NCI-H460 (cell line): ENCODE measurements around the gene MUC5AC. TPM values are rescaled to one million over a fixed set of nuclear protein-coding genes. Genes with fewer than 3 reads are reported as not detected.
"Not testable (repeated sequence)": the region's sequence is repeated elsewhere in the genome, so short reads cannot be mapped to it uniquely, and the experiment has no call there.

Experiments
- DNase-seq: peaks from one replicate; pipeline ENCODE4 v3.0.0-alpha.2; 2016; ENCODE audit warnings: low read depth; ENCODE audit errors: extremely low read depth
- polyA plus RNA-seq: library from polyadenylated mRNA; depleted of rRNA; stranded (reverse); fragments of >200 nt; gene quantifications from 2 replicates; pipeline ENCODE4 v1.2.3, GENCODE V29; 2014; cell fraction: nucleus; rRNA removed
- total RNA-seq: library from RNA; depleted of rRNA; stranded (reverse); fragments of >200 nt; shearing (Covaris generic); gene quantifications from 2 replicates; pipeline ENCODE4 v1.2.3, GENCODE V29; 2014; rRNA removed

Gene MUC5AC
- under 0.01 TPM in 1 of 2 replicates, not detected in the other for total RNA-seq
- not detected in 2 replicates for polyA plus RNA-seq

DNA sequence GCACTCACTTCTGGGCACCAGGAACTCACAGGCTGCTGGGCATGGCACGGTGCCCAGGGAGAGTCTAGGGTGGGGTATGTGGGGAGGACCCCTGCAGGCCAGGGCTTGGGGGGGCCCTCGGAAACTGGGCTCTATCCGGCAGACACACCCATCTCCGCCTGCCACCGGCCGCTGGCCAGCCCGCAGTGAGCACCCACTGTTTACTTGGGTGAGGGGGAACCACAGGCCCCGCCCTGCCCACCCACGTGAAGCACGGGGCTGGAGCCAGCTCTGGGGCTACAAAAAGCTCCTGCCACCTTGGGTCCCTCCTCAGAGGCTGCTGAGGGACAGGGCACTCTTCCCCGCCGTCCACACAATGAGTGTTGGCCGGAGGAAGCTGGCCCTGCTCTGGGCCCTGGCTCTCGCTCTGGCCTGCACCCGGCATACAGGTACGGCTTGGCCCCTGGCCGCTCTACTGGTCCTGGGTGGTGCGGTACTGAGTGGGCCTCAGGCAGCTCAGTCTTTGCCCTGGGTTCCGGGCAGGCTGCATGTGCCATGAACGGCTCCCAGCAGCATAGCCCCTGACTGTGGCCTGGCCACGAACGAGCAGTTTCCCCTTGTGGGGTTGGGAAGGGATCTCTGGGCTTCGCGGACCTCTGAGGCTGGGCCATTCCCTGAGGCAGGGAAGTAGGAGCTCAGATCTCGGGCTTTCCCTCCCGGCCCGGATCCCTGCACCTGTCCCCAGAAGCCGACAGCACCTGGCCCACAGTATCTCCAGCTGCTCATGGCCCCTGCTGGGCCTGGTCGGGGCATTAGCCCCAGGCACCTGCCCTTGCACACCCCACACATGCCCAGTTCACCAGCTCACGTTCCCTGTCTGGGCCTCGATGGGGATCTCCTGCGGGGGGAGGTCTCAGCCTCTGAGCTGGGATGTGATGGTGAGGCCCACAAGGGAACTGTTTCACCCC lies at the start of gene MUC5AC:
Gene MUC5AC (plus strand): TSS at position 309 of the 947 bp plus-strand sequence. CDS start 47 bp downstream, at position 356.
- no peak for DNase-seq

- no peak for DNase-seq
These were observed 49.4 kb upstream of the MUC5AC start for GRCh38 chr11:1108246-1108900.

DNA sequence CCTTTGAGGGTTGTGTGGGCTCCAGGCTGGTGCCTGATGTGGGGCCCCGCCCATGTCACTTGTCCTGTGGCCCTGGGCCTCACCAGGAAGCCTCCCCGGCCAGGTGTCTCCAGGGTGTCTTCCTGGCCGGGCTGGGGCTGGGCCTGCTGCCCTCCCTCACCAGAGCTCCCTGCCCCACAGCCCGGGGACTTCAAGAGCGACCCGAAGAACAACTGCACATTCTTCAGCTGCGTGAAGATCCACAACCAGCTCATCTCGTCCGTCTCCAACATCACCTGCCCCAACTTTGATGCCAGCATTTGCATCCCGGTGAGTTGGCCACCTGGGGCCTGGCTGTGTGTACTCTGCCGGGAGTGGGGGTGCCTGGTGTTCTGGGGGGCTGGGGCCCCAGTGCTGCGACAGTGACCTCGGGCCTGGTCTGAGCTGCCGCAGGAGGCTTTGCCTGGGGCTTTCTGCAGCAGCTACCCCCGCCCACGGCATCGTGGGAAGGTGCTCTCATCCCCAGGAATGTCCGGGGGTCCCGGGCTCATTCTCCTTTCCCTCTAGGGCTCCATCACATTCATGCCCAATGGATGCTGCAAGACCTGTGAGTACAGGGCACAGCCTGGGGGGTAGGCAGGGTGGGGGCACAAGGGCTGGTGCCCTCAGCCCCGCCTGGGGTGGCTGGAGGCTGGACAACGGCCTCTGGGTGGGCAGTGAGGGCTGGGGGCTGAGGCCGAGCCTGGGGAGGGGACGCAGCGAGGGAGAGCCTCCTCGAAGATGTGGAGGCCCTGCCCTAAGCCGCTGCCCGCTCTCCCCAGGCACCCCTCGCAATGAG lies 48.4 kb upstream of the MUC5AC start:
- no peak for DNase-seq

DNA sequence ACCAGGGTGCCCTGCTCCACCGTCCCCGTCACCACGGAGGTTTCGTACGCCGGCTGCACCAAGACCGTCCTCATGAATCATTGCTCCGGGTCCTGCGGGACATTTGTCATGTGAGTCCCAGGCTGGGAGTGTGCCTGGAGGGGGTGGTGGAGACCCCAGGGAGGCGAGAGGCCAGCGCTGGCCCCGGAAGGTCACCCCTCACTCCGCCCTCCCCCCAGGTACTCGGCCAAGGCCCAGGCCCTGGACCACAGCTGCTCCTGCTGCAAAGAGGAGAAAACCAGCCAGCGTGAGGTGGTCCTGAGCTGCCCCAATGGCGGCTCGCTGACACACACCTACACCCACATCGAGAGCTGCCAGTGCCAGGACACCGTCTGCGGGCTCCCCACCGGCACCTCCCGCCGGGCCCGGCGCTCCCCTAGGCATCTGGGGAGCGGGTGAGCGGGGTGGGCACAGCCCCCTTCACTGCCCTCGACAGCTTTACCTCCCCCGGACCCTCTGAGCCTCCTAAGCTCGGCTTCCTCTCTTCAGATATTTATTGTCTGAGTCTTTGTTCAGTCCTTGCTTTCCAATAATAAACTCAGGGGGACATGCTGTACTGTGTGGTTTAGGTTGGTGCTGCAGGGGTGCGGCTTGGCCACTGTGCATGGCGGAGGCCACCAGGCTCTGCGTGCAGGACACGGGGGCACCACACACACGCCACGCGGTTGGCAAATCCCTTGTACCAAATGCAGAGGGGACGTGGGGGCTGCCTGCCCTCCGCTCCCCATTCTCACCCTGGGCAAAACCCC lies 47.6 kb upstream of the MUC5AC start:
- DNase-seq: no peak

DNA sequence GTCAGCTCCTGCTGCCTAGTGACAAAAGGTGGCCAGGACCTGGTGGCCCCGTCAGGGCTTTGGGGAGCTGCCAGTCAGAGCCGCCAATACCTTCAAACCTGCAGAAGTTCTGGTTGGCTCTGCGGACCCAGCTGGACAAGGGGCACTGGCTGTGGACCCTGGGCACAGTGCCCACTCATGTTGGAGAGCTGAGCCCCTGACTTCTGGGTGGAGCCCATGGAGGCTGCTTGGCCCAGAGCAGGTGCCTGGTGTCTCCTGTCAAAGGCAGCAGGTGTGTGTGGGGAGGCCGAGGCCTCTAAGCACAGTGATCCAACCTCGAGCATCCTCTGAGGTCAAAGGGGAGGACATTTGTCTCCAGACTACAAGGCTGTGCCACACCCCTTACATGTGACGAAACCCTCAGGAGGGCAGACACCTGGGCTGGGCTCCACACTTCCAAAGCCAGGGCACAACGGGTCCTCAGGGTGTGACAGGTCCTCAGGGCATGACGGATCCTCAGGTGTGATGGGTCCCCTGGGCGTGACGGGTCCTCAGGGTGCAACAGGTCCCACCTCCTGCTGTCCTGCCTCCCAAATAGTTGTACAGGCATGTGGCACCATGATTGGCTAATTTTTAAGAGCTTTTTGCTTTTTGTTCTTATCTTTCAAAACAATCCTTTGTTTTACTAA lies 46.1 kb upstream of the MUC5AC start:
- DNase-seq: no peak

GRCh38 chr11:1112351-1113191 lies 45.2 kb upstream of the MUC5AC start:
- DNase-seq: no peak

DNA sequence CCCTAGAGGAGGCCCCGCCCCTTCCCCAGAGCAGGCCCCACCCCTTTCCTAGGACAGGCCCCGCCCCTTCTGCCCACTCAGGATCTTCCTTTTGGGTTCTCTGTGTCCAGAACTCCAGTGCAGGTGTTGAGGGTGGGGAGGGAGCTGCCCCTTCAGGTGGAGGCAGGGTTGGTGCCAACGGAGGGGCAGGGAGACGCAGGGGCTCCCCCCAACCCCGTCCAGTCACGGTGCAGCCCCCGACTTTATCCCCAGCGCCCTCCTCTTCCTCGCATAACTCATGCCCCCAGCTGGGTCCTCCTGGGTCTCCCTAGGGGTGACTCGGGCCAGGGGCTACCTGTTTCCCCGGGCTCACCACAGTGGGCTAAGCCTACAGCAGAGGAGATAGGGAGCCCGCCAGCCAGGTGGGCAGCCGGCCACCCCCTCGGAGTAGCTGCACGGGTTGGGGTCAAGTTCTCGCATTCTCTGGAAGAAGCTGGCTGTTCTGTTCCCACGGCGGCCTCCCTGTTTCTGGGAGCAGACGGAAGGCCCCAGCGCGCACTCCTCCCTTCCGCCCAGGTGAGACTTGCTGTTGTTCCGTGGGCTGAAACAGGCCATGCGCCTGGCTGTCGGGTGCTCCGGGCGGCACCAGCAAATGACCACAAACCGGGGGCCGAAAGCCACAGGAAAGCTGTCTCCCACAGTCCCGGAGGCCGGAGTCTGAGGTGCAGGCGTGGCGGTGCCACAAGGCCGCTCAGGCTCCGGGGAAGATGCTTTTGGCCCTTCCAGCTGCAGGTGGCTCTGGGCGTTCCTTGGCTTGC lies 44.1 kb upstream of the MUC5AC start:
- no peak for DNase-seq

GRCh38 chr11:1115292-1115691 lies 42.5 kb upstream of the MUC5AC start:
- DNase-seq: not testable (repeated sequence)

- DNase-seq: no peak
These were observed 41.6 kb upstream of the MUC5AC start for GRCh38 chr11:1116104-1116503.

DNA sequence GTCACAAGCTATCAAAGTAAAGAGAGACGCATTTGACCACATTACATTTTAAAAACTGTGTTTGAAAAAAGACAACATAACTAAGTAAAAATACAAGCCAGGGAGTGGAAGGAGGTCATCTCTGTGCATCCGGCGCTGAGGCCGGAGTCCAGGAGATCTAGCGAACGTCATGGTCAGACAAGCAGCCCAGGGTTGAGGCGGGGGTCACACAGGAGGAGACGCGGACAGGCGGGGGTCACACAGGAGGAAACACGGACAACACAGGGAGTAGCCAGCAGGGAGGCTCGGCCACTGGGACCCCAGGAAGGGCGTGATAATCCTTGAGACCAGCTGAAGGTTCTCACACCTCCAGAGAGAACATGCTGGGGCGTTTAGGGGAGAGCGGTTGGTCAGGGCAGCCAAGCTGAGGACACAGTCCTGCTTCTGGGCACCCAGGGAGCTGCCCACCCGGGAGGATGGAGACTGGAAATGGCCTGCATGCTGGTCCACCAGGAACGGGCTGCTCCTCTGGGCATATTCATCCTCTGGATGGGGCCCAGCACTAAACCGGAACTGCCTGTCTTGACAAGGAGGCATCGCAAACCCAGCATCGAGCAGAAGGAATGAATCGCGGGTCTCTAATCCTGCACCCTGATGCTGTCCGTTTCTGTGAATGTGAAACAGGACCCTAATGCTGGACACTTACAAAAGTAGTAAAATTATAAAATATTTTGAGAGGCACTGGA lies 40.9 kb upstream of the MUC5AC start:
- DNase-seq: no peak

DNA sequence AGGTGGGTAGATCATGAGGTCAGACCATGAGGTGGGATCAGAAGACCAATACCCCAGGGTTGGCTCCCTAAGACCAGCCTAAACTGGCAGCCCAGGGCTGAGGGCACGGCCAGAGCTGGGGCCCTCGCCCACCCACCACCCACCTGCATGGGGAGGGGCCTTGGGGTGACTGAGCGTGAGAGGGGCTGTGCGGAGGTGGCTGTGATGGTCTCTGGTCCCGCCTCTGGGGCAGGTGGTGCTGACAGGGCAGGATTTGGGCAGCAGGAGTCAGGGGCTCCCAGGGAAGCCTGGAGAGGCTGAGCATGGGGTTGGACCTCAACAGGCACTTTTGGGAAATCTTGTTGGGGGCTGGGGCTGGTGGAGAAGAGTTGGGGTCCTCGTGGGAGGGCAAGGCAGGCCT lies 39.8 kb upstream of the MUC5AC start:
- DNase-seq: no peak

- DNase-seq: no peak
These were observed 38.8 kb upstream of the MUC5AC start for GRCh38 chr11:1118755-1119603.

DNA sequence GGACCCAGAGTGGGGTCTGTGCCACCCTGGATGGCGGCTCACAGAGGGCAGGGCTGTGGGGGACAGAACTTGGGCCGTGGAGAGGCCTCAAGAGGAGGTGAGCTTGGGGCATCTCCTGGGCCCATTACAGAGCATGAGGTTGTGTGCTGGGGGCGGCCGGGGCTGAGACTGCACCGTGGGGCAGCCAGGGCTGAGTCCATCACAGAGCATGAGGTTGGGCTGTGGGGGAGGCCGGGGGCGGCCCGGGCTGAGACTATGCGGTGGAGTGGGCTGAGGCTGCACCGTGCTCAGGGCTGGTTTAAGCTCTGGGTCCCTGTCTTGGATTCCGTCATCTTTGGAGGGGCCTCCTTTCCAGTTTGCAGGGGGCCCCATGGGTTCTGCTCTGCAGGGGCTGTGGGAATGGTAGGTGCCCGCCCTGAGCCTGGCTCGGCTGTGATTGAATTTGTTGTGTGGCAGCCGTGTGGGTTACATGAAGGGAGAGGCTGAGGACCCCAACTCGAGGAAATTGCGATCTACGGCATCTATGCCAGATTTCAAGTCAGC lies 38.1 kb upstream of the MUC5AC start:
- no peak for DNase-seq

DNA sequence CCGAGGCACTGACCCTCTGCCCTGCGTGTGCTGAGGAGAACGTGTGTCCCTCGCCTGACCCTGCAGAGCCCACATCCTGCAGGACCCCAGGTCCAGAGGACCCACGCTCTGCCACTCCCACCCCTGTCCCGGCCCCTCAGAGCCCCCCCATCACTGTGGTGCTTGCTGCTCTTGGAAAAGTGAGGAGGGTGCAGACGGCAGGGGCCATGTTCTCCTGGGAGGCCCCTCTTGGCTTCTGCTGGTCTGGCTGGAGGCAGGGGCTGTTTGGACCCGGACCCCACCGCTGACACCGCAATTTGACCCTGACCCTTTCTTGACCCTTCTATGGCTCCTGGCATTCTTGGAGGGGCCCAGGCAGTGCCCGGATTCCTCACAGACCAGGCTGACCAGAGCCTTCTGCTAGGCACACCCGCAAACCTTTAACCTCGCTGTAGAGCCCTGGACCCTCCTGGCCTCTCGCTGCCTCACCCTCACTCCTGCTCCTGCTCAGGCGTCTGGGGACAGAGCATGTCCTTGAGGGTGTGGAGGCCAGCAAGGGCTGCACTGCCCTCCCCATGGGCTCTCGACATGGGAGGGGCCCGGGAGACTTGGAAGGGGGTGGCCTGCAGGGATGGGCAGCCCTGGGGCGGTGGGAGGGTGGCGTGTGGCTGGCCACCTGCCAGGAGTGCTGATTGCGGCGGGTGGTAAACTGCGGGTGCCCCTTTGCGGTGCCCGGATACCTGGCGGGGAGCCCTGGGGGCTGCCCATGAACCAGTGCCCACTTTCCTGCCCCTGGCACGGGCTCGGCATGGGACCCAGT lies 37.0 kb upstream of the MUC5AC start:
- DNase-seq: no peak

DNA sequence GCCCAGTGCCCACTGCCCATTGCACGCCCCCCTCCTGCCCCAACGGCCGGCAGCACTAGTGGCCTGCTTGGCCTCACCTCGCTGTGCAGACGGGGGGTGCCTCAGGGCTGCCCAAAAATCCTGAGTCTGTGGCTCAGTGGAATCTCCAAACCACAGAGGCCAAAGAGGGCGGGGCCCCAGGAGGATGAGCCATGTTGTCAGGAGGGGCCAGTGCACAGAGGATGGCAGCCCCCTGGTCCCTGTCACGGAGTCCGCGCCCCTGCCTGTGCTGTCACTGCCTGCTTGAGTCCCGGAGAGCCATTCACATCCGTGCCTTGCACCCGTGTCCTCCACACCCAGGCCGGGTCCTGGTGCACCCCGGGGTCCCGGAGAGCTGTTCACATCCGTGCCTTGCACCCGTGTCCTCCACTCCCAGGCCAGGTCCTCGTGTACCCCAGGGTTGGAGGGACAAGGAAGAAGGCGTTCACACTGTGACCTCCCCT lies 36.4 kb upstream of the MUC5AC start:
- DNase-seq: no peak
